BLaER1 treated with 17β-estradiol and CSF1 and Interleukin-3, amounts not matched to agents 10 nM and 100 nM (cell line): ENCODE results near the gene RBM15.

ENCODE experiments used
- H3K27ac ChIP-seq, 11 experiments: shearing (Covaris generic); formaldehyde crosslinking; 2 replicates each; pipeline ENCODE4 v1.8.1; 2022
- H3K27me3 ChIP-seq, 11 experiments: shearing (Covaris generic); formaldehyde crosslinking; 2 replicates each; pipeline ENCODE4 v1.8.1; 2022
- H3K36me3 ChIP-seq, 11 experiments: shearing (Covaris generic); formaldehyde crosslinking; 2 replicates each; pipeline ENCODE4 v1.8.1; 2022
- H3K4me1 ChIP-seq, 10 experiments: shearing (Covaris generic); formaldehyde crosslinking; 2 replicates each; pipeline ENCODE4 v1.8.1; 2022
- H3K4me2 ChIP-seq, 11 experiments: shearing (Covaris generic); formaldehyde crosslinking; 2 replicates each; pipeline ENCODE4 v1.8.1; 2022
- H3K4me3 ChIP-seq, 10 experiments: shearing (Covaris generic); formaldehyde crosslinking; 2 replicates each; pipeline ENCODE4 v1.8.1; 2022
- H3K9ac ChIP-seq, 11 experiments: shearing (Covaris generic); formaldehyde crosslinking; 2 replicates each; pipeline ENCODE4 v1.8.1; 2022
- H3K9me3 ChIP-seq, 11 experiments: shearing (Covaris generic); formaldehyde crosslinking; replicated peaks in 1 of 11; 2 replicates each; pipeline ENCODE4 v1.8.1; 2022
- H4K20me1 ChIP-seq, 11 experiments: shearing (Covaris generic); formaldehyde crosslinking; 2 replicates each; pipeline ENCODE4 v1.8.1; 2022
- Cebpa-rat ChIP-seq, 11 experiments: shearing (Covaris generic); IDR thresholded peaks; 2 replicates each; pipeline ENCODE4 v1.8.1; 2022

Gene RBM15

GRCh38 chr1:110350360-110350759 is 11.2 kb downstream of the RBM15 start:
- Histone ChIP-seq H3K36me3 (peaks cover 29 to 100% (median 83%) of the 10 kb centered on the region in 11 experiments; a peak in 21 of 22 replicates), H3K27me3 (no peaks in the 10 kb centered on the region), H3K9me3 (no peaks in the 10 kb centered on the region), H3K4me1 (peaks cover 45 to 59% (median 53%) of the 10 kb centered on the region in 10 experiments), H3K4me2 (peak overlapping the region; percentile 13 to 62 (median 31); a peak in 21 of 22 replicates), H3K27ac (no peak overlapping the region), H4K20me1 (peaks cover 52 to 100% (median 99%) of the 10 kb centered on the region in 11 experiments; a peak in 21 of 22 replicates), H3K9ac (no peak overlapping the region), H3K4me3 (no peak overlapping the region)
- TF ChIP-seq Cebpa-rat (IDR thresholded peaks at IDR 0.05): no peak

GRCh38 chr1:110355321-110355720 is 16.1 kb downstream of the RBM15 start:
- Histone ChIP-seq H3K27ac (no peak overlapping the region), H3K36me3 (peaks cover 40 to 100% (median 87%) of the 10 kb centered on the region in 11 experiments), H3K4me1 (peaks cover 4 to 12% (median 8%) of the 10 kb centered on the region in 10 experiments; a peak in 17 of 20 replicates), H3K4me3 (no peak overlapping the region), H3K9me3 (no peaks in the 10 kb centered on the region), H3K9ac (no peak overlapping the region; a peak in 1 of 22 replicates), H3K4me2 (no peak overlapping the region), H4K20me1 (peaks cover 15 to 99% (median 87%) of the 10 kb centered on the region in 11 experiments; a peak in 21 of 22 replicates), H3K27me3 (no peaks in the 10 kb centered on the region)
- TF ChIP-seq Cebpa-rat (IDR thresholded peaks at IDR 0.05): no peak

- no peak overlapping the region for H3K9ac ChIP-seq
- TF ChIP-seq Cebpa-rat (IDR thresholded peaks at IDR 0.05): no peak
- peaks cover 0 to 9% (median 0%) of the 10 kb centered on the region in 10 experiments; a peak in 3 of 20 replicates for H3K4me1 ChIP-seq
- H3K36me3 ChIP-seq: peaks cover 40 to 100% (median 91%) of the 10 kb centered on the region in 11 experiments
- H4K20me1 ChIP-seq: peaks cover 5 to 99% (median 82%) of the 10 kb centered on the region in 11 experiments; a peak in 21 of 22 replicates
- H3K9me3 ChIP-seq: no peaks in the 10 kb centered on the region
- no peaks in the 10 kb centered on the region for H3K27me3 ChIP-seq
- H3K27ac ChIP-seq: no peak overlapping the region
- H3K4me2 ChIP-seq: no peak overlapping the region
- no peak overlapping the region for H3K4me3 ChIP-seq
Measured at GRCh38 chr1:110356379-110356778, 17.2 kb downstream of the RBM15 start.

- peaks cover 3 to 88% (median 48%) of the 10 kb centered on the region in 11 experiments; a peak in 17 of 22 replicates for H4K20me1 ChIP-seq
- H3K9ac ChIP-seq: no peak overlapping the region
- H3K9me3 ChIP-seq: no peaks in the 10 kb centered on the region
- no peak overlapping the region for H3K4me3 ChIP-seq
- TF ChIP-seq Cebpa-rat (IDR thresholded peaks at IDR 0.05): no peak
- H3K27me3 ChIP-seq: no peaks in the 10 kb centered on the region
- 0 out of 22 replicates have a peak overlapping the region, but pooled peaks of 1 of the 11 experiments have one; percentile 6 for H3K4me2 ChIP-seq
- H3K4me1 ChIP-seq: peaks cover 0 to 9% (median 0%) of the 10 kb centered on the region in 10 experiments; a peak in 3 of 20 replicates
- peaks cover 68 to 100% (median 93%) of the 10 kb centered on the region in 11 experiments for H3K36me3 ChIP-seq
- no peak overlapping the region for H3K27ac ChIP-seq
Measured at GRCh38 chr1:110360431-110360830, 21.3 kb downstream of the RBM15 start.

GRCh38 chr1:110361856-110362255 is 22.7 kb downstream of the RBM15 start:
- H3K9me3 ChIP-seq: no peaks in the 10 kb centered on the region
- H3K4me2 ChIP-seq: no peak overlapping the region
- no peaks in the 10 kb centered on the region for H3K27me3 ChIP-seq
- H3K4me1 ChIP-seq: peaks cover 0 to 9% (median 0%) of the 10 kb centered on the region in 10 experiments; a peak in 3 of 20 replicates
- peaks cover 65 to 100% (median 93%) of the 10 kb centered on the region in 11 experiments for H3K36me3 ChIP-seq
- no peak for TF ChIP-seq Cebpa-rat (IDR thresholded peaks at IDR 0.05)
- H4K20me1 ChIP-seq: peaks cover 0 to 87% (median 38%) of the 10 kb centered on the region in 11 experiments; a peak in 17 of 22 replicates
- no peak overlapping the region for H3K27ac ChIP-seq
- no peak overlapping the region for H3K9ac ChIP-seq
- H3K4me3 ChIP-seq: no peak overlapping the region

- Histone ChIP-seq H3K4me3 (no peak overlapping the region), H3K9ac (no peak overlapping the region), H3K9me3 (no peaks in the 10 kb centered on the region), H3K4me2 (no peak overlapping the region), H3K36me3 (peaks cover 57 to 100% (median 91%) of the 10 kb centered on the region in 11 experiments), H3K27me3 (no peaks in the 10 kb centered on the region), H3K4me1 (peaks cover 0 to 9% (median 0%) of the 10 kb centered on the region in 10 experiments; a peak in 3 of 20 replicates), H4K20me1 (peaks cover 0 to 82% (median 32%) of the 10 kb centered on the region in 11 experiments; a peak in 17 of 22 replicates), H3K27ac (no peak overlapping the region)
- TF ChIP-seq Cebpa-rat (IDR thresholded peaks at IDR 0.05): no peak
Measured at GRCh38 chr1:110364221-110364620, 25.0 kb downstream of the RBM15 start.

GRCh38 chr1:110370827-110371226 is 31.6 kb downstream of the RBM15 start:
- no peak overlapping the region for H3K27ac ChIP-seq
- H3K4me3 ChIP-seq: no peak overlapping the region
- TF ChIP-seq Cebpa-rat (IDR thresholded peaks at IDR 0.05): no peak
- no peaks in the 10 kb centered on the region for H3K4me1 ChIP-seq
- H3K4me2 ChIP-seq: no peak overlapping the region
- H4K20me1 ChIP-seq: peaks cover 0 to 54% (median 16%) of the 10 kb centered on the region in 11 experiments; a peak in 15 of 22 replicates
- H3K9me3 ChIP-seq: no peaks in the 10 kb centered on the region
- no peak overlapping the region for H3K9ac ChIP-seq
- peaks cover 64 to 100% (median 89%) of the 10 kb centered on the region in 11 experiments for H3K36me3 ChIP-seq
- H3K27me3 ChIP-seq: no peaks in the 10 kb centered on the region

GRCh38 chr1:110375490-110375889 is 36.3 kb downstream of the RBM15 start:
- Histone ChIP-seq H3K9ac (no peak overlapping the region), H3K27ac (no peak overlapping the region), H3K36me3 (peaks cover 54 to 96% (median 82%) of the 10 kb centered on the region in 11 experiments)

GRCh38 chr1:110380672-110381283 is 41.6 kb downstream of the RBM15 start:
- peaks cover 10 to 64% (median 39%) of the 10 kb centered on the region in 11 experiments; a peak in 21 of 22 replicates for H3K36me3 ChIP-seq
- peak overlapping the region in 8 of 11 experiments; percentile 14 to 51 (median 38); a peak in 15 of 22 replicates for H3K4me2 ChIP-seq

More at GRCh38 chr1:110375490-110375889, 36.3 kb downstream of the RBM15 start:
- no peak for TF ChIP-seq Cebpa-rat (IDR thresholded peaks at IDR 0.05)
- Histone ChIP-seq H3K4me1 (peaks cover 15 to 44% (median 32%) of the 10 kb centered on the region in 10 experiments), H3K9me3 (no peaks in the 10 kb centered on the region), H3K4me3 (no peak overlapping the region), H4K20me1 (peaks cover 0 to 14% (median 0%) of the 10 kb centered on the region in 11 experiments; a peak in 5 of 22 replicates), H3K27me3 (no peaks in the 10 kb centered on the region), H3K4me2 (no peak overlapping the region)

More at GRCh38 chr1:110380672-110381283, 41.6 kb downstream of the RBM15 start:
- peak in 7 of 11 experiments; percentile 22 to 76 (median 49); a peak in 8 of 22 replicates for TF ChIP-seq Cebpa-rat (IDR thresholded peaks at IDR 0.05)
- Histone ChIP-seq H3K27ac (peak overlapping the region in 9 of 11 experiments; percentile 52 to 79 (median 76); a peak in 18 of 22 replicates), H3K9me3 (no peaks in the 10 kb centered on the region), H3K4me3 (no peak overlapping the region), H3K9ac (peak overlapping the region in 6 of 11 experiments; percentile 21 to 32 (median 28); a peak in 9 of 22 replicates), H3K4me1 (peaks cover 42 to 94% (median 79%) of the 10 kb centered on the region in 10 experiments), H3K27me3 (no peaks in the 10 kb centered on the region), H4K20me1 (no peaks in the 10 kb centered on the region)
